Measurements from ENCODE around the gene LRP1. TPM values are rescaled to one million over a fixed set of nuclear protein-coding genes. Genes with fewer than 3 reads are reported as not detected.

The LRP1 gene
- total RNA-seq, 1 donor from 2014 or later: 118 TPM

DNA sequence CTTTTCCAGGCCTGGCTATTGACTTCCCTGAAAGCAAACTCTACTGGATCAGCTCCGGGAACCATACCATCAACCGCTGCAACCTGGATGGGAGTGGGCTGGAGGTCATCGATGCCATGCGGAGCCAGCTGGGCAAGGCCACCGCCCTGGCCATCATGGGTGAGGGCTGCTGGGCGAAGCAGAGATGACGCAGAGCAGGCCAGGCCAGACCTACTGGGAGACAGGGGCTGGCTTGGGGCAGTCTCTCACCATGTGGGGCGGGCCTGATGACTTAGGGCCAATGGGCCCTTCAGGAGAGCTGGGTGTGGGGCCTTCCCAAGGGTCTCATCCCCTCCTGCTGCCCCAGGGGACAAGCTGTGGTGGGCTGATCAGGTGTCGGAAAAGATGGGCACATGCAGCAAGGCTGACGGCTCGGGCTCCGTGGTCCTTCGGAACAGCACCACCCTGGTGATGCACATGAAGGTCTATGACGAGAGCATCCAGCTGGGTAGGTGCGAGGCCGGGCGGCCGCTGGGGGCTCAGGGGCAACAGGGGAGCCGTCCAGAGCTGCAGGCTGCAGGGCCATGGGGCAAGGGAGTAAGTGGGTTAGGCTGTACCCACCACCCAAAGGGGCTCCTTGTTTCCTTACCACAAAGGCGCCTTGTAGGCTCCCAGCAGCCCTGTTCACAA, 52.2 kb downstream of the LRP1 start:
- no peaks in the 10 kb centered on the region for H3K9me3 ChIP-seq (ENCODE audit: control insufficient read depth in 3 of 3, low read length in 3 of 3)
- peaks cover 0 to 4% (median 3%) of the 10 kb centered on the region in 3 donors for H3K27me3 ChIP-seq (ENCODE audit: control insufficient read depth in 3 of 3, insufficient read depth in 3 of 3, low read length in 3 of 3)
- H3K9ac ChIP-seq (ENCODE audit: low read depth in 1 of 3, low read length in 3 of 3): no peak overlapping the region
- H3K36me3 ChIP-seq (ENCODE audit: control insufficient read depth in 3 of 3, insufficient read depth in 3 of 3, low read length in 3 of 3): peaks cover 21 to 65% (median 38%) of the 10 kb centered on the region in 3 donors
- H3K4me3 ChIP-seq (ENCODE audit: low read length in 3 of 3): no peak overlapping the region
- H3K4me1 ChIP-seq (ENCODE audit: control insufficient read depth in 3 of 3, insufficient read depth in 3 of 3, low read length in 3 of 3): peaks cover 0 to 4% (median 3%) of the 10 kb centered on the region in 3 donors
- no peak overlapping the region for H3K27ac ChIP-seq (ENCODE audit: low read depth, low read length)

DNA sequence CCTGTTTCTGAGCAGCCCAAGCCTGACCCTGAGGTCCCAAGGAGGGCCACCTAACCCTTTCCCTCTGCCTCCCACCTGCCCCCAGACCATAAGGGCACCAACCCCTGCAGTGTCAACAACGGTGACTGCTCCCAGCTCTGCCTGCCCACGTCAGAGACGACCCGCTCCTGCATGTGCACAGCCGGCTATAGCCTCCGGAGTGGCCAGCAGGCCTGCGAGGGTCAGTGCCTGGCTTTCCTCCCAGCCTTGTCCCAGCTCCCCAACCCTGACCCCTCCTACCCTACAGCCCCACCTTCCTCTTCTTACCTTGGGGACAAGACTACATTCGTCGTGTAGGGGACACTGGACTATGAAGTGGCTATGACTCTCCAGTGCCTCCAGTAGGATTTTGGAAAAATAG, 52.8 kb downstream of the LRP1 start:
- H3K36me3 ChIP-seq (ENCODE audit: control insufficient read depth in 3 of 3, insufficient read depth in 3 of 3, low read length in 3 of 3): peaks cover 21 to 68% (median 36%) of the 10 kb centered on the region in 3 donors
- H3K4me3 ChIP-seq (ENCODE audit: low read length in 3 of 3): no peak overlapping the region
- H3K9ac ChIP-seq (ENCODE audit: low read depth in 1 of 3, low read length in 3 of 3): no peak overlapping the region
- H3K27ac ChIP-seq (ENCODE audit: low read depth, low read length): no peak overlapping the region
- H3K27me3 ChIP-seq (ENCODE audit: control insufficient read depth in 3 of 3, insufficient read depth in 3 of 3, low read length in 3 of 3): peaks cover 0 to 4% (median 3%) of the 10 kb centered on the region in 3 donors
- no peaks in the 10 kb centered on the region for H3K4me1 ChIP-seq (ENCODE audit: control insufficient read depth in 3 of 3, insufficient read depth in 3 of 3, low read length in 3 of 3)
- no peaks in the 10 kb centered on the region for H3K9me3 ChIP-seq (ENCODE audit: control insufficient read depth in 3 of 3, low read length in 3 of 3)

DNA sequence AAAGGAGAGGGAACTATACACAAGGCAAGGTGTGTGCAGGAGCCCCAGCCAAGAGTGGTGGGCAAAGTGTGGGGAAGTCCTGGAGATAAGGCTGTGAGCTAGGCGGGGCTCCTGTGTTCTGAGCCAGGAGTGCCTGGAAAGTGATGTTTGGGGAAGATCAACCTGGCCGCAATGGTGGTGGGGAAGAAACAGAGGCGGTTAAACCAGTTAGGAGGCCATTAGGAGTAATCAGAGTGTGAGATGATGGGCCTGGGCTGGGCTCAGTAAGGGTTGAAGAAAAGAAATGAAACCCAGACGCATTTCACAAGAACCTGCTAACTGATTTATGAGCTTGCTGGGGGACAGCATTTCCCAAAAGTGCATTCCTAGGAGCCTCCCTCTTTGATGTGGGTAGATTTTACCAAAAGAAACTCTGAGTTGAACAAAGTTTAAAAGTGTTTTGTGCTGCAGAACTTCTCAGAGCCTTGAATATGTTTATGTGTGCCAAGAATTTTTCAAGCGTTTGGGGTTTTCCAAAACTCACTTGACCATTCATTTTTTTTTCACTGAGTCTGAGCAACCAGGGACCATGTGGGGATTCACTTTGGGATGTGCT, 53.4 kb downstream of the LRP1 start:
- Histone ChIP-seq H3K27me3 (ENCODE audit: control insufficient read depth in 3 of 3, insufficient read depth in 3 of 3, low read length in 3 of 3) (peaks cover 0 to 4% (median 3%) of the 10 kb centered on the region in 3 donors), H3K9me3 (ENCODE audit: control insufficient read depth in 3 of 3, low read length in 3 of 3) (no peaks in the 10 kb centered on the region), H3K27ac (ENCODE audit: low read depth, low read length) (no peak overlapping the region), H3K4me1 (ENCODE audit: control insufficient read depth in 3 of 3, insufficient read depth in 3 of 3, low read length in 3 of 3) (no peaks in the 10 kb centered on the region), H3K4me3 (ENCODE audit: low read length in 3 of 3) (no peak overlapping the region), H3K9ac (ENCODE audit: low read depth in 1 of 3, low read length in 3 of 3) (no peak overlapping the region), H3K36me3 (ENCODE audit: control insufficient read depth in 3 of 3, insufficient read depth in 3 of 3, low read length in 3 of 3) (peaks cover 24 to 69% (median 38%) of the 10 kb centered on the region in 3 donors)

DNA sequence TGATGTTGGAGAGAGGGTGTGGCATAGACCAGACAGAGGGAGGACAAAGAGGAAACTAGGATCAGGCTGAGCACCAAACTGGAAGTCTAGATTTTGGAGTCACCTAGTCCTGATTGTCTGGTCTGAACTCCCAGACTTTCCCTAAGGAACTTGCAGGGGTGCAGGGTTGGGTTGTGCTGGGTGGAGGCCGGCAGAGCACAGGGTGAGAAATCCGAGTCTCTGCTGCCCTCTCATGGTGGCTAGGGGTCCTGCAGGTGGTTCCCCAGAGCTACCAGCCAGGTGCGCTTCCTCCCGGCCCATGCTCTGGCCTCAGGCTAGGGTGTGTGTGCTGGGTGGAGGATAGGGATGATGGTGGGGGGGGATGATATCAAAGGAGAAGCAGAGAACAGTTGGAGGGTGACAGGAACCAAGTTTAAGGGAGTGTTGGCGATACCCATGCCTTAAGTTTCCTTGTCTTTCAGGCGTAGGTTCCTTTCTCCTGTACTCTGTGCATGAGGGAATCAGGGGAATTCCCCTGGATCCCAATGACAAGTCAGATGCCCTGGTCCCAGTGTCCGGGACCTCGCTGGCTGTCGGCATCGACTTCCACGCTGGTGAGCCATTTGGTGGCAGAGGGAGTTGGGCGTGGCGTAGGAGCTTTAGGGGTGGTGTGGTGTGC, 54.8 kb downstream of the LRP1 start:
- H3K4me1 ChIP-seq (ENCODE audit: control insufficient read depth in 3 of 3, insufficient read depth in 3 of 3, low read length in 3 of 3): no peaks in the 10 kb centered on the region
- no peak overlapping the region for H3K4me3 ChIP-seq (ENCODE audit: low read length in 3 of 3)
- H3K9ac ChIP-seq (ENCODE audit: low read depth in 1 of 3, low read length in 3 of 3): no peak overlapping the region
- peaks cover 30 to 67% (median 38%) of the 10 kb centered on the region in 3 donors for H3K36me3 ChIP-seq (ENCODE audit: control insufficient read depth in 3 of 3, insufficient read depth in 3 of 3, low read length in 3 of 3)
- H3K27me3 ChIP-seq (ENCODE audit: control insufficient read depth in 3 of 3, insufficient read depth in 3 of 3, low read length in 3 of 3): peaks cover 0 to 4% (median 3%) of the 10 kb centered on the region in 3 donors
- H3K9me3 ChIP-seq (ENCODE audit: control insufficient read depth in 3 of 3, low read length in 3 of 3): no peaks in the 10 kb centered on the region
- no peak overlapping the region for H3K27ac ChIP-seq (ENCODE audit: low read depth, low read length)

DNA sequence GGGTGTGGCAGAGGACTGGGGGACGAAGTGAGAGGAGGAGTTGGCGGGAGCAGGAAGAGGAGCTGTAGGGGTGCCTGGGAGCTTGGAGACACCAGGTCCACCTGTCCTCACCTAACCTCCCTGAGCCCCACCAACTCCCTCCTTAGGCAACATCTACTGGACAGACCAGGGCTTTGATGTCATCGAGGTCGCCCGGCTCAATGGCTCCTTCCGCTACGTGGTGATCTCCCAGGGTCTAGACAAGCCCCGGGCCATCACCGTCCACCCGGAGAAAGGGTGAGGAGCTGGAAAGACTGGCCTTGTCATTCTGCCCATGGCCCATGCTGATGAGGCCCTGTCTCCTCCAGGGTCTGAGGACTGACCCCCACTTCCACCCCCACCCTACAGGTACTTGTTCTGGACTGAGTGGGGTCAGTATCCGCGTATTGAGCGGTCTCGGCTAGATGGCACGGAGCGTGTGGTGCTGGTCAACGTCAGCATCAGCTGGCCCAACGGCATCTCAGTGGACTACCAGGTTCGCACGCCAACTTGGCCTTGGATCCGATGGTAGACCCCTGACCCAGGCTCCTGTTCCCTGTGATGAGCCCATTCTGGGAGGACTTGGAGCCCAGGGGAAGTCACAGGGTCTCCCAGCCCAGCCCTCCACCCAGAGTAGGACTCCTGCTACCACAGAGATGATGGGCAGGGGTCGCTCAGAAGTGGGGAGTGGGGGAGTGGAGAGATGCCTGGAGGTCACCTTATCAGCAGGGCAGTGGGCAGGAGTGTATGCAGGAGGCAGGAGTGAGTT, 55.8 kb downstream of the LRP1 start:
- H3K36me3 ChIP-seq (ENCODE audit: control insufficient read depth in 3 of 3, insufficient read depth in 3 of 3, low read length in 3 of 3): peaks cover 37 to 64% (median 40%) of the 10 kb centered on the region in 3 donors
- H3K27me3 ChIP-seq (ENCODE audit: control insufficient read depth in 3 of 3, insufficient read depth in 3 of 3, low read length in 3 of 3): peaks cover 0 to 4% (median 3%) of the 10 kb centered on the region in 3 donors
- H3K9ac ChIP-seq (ENCODE audit: low read depth in 1 of 3, low read length in 3 of 3): no peak overlapping the region
- no peak overlapping the region for H3K4me3 ChIP-seq (ENCODE audit: low read length in 3 of 3)
- no peak overlapping the region for H3K27ac ChIP-seq (ENCODE audit: low read depth, low read length)
- H3K9me3 ChIP-seq (ENCODE audit: control insufficient read depth in 3 of 3, low read length in 3 of 3): no peaks in the 10 kb centered on the region
- no peaks in the 10 kb centered on the region for H3K4me1 ChIP-seq (ENCODE audit: control insufficient read depth in 3 of 3, insufficient read depth in 3 of 3, low read length in 3 of 3)

DNA sequence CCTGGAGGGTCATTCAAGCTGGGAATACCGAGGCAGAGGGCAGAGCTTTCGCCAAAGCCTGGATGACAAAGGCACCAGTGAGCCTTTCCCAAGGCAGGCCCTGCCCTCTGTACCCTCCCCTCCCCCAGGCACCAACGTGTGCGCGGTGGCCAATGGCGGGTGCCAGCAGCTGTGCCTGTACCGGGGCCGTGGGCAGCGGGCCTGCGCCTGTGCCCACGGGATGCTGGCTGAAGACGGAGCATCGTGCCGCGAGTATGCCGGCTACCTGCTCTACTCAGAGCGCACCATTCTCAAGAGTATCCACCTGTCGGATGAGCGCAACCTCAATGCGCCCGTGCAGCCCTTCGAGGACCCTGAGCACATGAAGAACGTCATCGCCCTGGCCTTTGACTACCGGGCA, 57.1 kb downstream of the LRP1 start:
- Histone ChIP-seq H3K27me3 (ENCODE audit: control insufficient read depth in 3 of 3, insufficient read depth in 3 of 3, low read length in 3 of 3) (peaks cover 0 to 4% (median 3%) of the 10 kb centered on the region in 3 donors), H3K36me3 (ENCODE audit: control insufficient read depth in 3 of 3, insufficient read depth in 3 of 3, low read length in 3 of 3) (peaks cover 30 to 55% (median 32%) of the 10 kb centered on the region in 3 donors), H3K4me1 (ENCODE audit: control insufficient read depth in 3 of 3, insufficient read depth in 3 of 3, low read length in 3 of 3) (no peaks in the 10 kb centered on the region), H3K27ac (ENCODE audit: low read depth, low read length) (no peak overlapping the region), H3K4me3 (ENCODE audit: low read length in 3 of 3) (no peak overlapping the region), H3K9ac (ENCODE audit: low read depth in 1 of 3, low read length in 3 of 3) (no peak overlapping the region), H3K9me3 (ENCODE audit: control insufficient read depth in 3 of 3, low read length in 3 of 3) (no peaks in the 10 kb centered on the region)

DNA sequence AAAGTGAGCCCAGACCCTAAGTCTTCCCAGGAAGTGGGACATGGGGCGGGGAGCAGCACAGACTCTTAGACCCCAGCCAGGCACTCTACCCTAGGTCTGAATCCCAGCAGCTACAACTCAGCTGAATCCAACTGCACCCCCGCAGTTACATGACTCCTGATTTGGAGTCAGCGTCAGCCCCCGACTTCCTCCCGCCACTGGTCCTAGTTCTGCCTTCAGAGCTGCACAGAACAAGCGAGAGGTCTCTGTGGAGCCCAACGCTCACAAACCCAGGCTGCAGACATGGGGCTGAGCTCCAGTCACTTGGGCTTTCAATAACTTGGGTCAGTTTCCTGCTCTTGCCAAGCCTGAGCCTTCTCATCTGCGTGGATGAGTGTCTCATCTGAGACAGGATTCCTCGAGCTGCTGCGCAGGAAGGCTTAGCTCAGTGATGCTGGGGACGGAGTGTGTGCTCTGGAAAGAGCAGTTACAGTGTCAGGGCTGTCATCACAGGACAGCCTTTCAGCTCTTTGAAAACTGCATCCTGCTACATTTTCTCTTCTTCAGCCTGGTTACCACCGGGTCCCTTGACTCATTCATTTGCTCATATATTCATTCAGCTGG, 57.7 kb downstream of the LRP1 start:
- Histone ChIP-seq H3K9me3 (ENCODE audit: control insufficient read depth in 3 of 3, low read length in 3 of 3) (no peaks in the 10 kb centered on the region), H3K4me3 (ENCODE audit: low read length in 3 of 3) (no peak overlapping the region), H3K4me1 (ENCODE audit: control insufficient read depth in 3 of 3, insufficient read depth in 3 of 3, low read length in 3 of 3) (no peaks in the 10 kb centered on the region), H3K36me3 (ENCODE audit: control insufficient read depth in 3 of 3, insufficient read depth in 3 of 3, low read length in 3 of 3) (peaks cover 27 to 52% (median 33%) of the 10 kb centered on the region in 3 donors), H3K27me3 (ENCODE audit: control insufficient read depth in 3 of 3, insufficient read depth in 3 of 3, low read length in 3 of 3) (peaks cover 0 to 4% (median 3%) of the 10 kb centered on the region in 3 donors), H3K9ac (ENCODE audit: low read depth in 1 of 3, low read length in 3 of 3) (no peak overlapping the region), H3K27ac (ENCODE audit: low read depth, low read length) (no peak overlapping the region)

DNA sequence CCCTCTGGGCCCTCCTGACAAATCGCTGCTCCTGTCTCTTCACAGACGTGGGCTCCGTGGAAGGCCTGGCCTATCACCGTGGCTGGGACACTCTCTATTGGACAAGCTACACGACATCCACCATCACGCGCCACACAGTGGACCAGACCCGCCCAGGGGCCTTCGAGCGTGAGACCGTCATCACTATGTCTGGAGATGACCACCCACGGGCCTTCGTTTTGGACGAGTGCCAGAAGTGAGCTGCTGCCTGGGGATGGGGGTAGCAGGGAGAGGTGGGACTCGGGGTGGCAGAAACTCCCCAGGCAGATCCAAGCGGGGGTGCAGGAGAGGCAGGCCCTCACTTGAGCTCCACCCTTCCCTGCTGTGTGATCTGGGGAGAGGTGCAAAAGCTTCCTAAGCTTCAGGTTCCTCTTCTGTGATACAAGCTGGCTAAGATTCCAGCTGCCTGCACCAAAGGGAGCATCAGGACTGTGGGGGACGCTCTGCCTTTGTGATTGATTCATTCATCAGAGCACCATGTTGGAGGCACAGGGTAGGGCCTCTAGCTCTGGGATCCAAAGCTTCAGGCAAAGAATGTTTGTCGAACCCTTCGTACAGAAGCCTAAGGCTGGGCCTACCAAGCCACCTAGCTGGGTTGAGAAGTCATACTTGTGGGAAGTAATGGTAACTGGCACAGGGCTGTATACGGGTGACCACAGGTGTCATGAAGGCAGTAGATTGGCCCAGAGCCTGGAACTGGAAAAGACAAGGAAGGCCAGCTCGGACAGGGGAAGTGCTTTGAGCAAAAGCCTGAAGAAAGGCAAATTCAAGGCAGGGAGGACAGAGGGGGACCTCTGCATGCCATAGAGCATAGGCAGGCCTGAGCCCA, 59.2 kb downstream of the LRP1 start:
- H3K9me3 ChIP-seq (ENCODE audit: control insufficient read depth in 3 of 3, low read length in 3 of 3): no peaks in the 10 kb centered on the region
- peak overlapping the region in 1 of 3 donors; percentile 16 for H3K9ac ChIP-seq (ENCODE audit: low read depth in 1 of 3, low read length in 3 of 3)
- no peak overlapping the region for H3K27ac ChIP-seq (ENCODE audit: low read depth, low read length)
- H3K27me3 ChIP-seq (ENCODE audit: control insufficient read depth in 3 of 3, insufficient read depth in 3 of 3, low read length in 3 of 3): peaks cover 0 to 4% (median 3%) of the 10 kb centered on the region in 3 donors
- H3K36me3 ChIP-seq (ENCODE audit: control insufficient read depth in 3 of 3, insufficient read depth in 3 of 3, low read length in 3 of 3): peaks cover 39 to 60% (median 42%) of the 10 kb centered on the region in 3 donors
- H3K4me1 ChIP-seq (ENCODE audit: control insufficient read depth in 3 of 3, insufficient read depth in 3 of 3, low read length in 3 of 3): no peaks in the 10 kb centered on the region
- H3K4me3 ChIP-seq (ENCODE audit: low read length in 3 of 3): no peak overlapping the region

DNA sequence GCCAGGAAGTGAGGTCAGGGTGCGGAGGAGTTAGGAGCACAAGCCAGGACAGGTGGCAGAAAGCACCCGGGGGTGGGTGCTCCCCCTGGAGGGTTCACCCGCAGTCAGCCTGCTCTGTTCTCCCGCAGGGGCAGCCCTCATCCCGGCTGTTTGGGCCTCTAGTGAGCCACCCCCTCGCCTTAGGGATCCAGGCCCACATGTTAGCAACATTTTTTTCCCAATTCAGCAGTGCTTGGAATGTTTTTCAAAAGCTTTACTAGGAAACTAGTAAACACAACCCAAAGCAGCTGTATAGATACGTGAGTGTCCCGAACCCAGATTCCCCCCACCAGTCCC, 59.8 kb downstream of the LRP1 start:
- Histone ChIP-seq H3K36me3 (ENCODE audit: control insufficient read depth in 3 of 3, insufficient read depth in 3 of 3, low read length in 3 of 3) (peaks cover 41 to 64% (median 43%) of the 10 kb centered on the region in 3 donors), H3K9ac (ENCODE audit: low read depth in 1 of 3, low read length in 3 of 3) (no peak overlapping the region), H3K9me3 (ENCODE audit: control insufficient read depth in 3 of 3, low read length in 3 of 3) (no peaks in the 10 kb centered on the region), H3K4me3 (ENCODE audit: low read length in 3 of 3) (no peak overlapping the region), H3K4me1 (ENCODE audit: control insufficient read depth in 3 of 3, insufficient read depth in 3 of 3, low read length in 3 of 3) (no peaks in the 10 kb centered on the region), H3K27me3 (ENCODE audit: control insufficient read depth in 3 of 3, insufficient read depth in 3 of 3, low read length in 3 of 3) (peaks cover 0 to 4% (median 3%) of the 10 kb centered on the region in 3 donors), H3K27ac (ENCODE audit: low read depth, low read length) (no peak overlapping the region)

Data from skeletal muscle tissue (tissue), 4 donors.